ENCODE data around the gene TNFRSF1A.

The TNFRSF1A gene

DNA sequence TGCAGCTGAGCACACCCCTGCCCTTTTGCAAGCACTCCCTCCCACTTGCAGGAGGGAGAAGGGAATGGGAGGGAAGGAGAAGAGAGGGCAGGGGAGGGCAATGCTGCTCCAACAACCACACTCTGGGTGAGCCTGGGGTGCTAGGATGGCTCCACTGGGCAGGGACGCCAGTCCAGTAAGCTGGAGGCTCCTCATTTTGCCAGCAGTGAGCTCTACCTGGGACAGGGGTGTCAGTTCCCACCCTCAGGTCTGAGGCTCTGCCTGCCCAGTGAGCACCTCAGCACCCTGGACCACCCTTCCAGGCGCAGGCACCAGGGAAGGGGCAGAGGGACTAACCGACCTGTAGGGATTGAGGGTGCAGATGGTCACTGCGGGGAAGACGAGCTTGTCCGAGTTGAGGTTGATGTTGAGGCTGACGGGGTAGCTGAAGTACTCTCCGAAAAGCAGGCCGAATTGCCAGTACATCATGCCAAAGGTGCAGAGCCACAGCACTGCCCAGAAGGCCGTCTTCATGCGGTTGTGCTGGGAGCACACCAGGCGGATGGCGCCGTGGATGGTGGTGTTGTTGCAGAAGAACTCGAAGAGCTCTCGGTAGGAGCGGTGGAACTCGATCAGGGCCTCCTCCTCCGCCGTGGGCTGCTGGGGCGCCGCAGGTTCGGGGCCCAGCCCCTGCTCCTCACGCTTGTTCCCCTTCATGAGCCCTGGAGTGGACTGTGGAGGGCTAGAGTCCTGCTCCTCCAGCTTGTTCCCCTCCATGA is 32.3 kb upstream of the TNFRSF1A start:
- peak; percentile 72 for DNase-seq

DNA sequence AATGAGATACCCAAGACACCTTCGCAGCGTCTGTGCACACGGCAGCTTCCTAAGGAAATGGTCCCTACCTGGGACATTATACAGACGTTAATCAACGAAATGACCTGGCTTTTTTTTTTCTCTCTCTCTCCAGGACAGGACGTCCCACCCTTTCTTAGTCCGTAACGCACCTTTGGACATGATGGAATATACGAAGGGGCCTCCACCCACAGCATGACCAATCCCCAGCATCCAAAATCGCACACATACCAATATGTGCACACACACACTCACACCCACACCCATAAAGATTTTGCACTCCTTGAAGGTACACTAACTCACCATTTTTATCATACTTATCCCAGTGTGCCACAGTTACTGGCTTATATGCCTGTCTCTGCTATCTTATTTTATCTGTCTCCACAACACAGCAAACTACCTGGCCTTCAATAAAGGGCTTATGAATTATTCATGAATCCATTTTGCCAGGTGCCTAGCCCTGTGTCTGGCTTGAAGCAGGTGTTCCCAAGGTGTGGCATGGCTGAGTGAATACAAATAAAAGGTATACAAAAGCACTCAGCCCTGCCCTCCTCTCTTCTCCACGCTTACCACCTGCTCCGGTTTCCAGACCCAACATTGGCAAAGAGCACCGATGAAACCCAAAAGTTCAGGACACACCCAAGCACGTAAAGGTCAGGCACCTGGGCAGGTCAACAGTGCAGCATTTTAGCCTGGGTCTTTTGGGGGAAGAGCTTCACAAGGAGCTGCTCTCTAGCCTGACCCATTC is 31.3 kb upstream of the TNFRSF1A start:
- no peak for DNase-seq

DNA sequence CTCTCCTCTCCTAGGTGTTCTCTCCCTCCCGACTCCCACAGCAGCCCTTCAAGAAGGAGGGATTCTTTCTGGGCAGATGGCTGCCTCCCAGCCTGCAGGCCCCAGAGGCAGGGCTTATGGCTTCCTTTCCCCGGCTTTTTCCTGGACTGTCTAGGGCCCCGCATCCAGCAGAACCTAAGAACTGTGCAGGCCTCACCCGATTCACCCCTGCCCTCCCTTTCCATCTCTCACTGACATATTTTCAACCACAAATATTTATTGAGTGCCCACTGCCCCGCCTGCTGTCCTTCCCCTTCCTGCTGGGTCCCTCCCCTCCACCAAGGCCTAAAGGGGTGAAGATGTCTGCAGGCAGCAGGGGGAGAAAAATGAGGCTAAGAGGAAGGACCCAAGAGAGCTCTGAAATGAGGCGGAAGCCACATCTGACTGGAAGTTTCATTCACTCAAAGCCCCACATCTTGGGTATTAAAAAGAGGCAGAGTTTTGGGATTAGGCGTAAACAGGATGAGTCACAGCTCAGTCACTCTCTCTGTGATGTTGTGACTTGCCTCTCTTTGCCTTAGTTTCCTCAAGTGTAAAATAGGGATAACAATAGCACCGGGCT is 30.6 kb upstream of the TNFRSF1A start:
- peak; percentile 96 for DNase-seq

DNA sequence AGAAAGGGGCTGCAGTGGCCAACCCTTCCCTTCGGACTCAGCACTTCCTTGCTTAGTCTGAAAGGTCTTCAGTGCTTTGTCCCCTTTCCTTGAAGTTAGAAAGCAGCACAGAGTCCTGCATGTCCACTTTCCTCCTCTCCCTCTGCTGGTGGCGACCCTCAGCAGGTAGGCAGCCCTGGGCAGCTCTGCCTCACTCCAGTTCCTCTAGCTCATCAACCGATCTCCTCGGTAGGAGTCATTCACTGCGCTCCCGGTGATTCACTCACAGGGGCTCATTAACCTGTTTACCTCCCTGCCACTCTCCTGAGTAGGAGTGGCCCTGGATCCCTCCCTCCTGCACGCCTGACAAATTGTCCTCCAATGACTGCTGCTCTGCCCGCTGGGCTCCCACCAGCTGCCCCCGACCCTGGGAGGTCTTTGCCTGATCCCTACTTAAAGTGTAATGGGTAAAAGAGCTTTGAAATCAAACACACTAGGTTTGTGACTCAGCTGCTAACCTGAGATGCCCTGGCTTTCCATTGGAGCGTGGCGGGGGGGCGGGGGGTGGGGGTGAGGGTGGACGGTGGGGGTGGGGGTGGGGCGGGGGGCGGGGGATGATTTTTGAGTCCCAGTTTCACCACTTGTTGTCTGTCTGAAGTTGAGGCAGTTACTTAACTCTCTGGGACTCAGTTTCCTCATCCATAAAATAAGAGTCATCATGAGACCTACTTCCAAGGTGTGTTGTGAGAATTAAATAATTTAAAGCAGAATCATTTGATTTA is 29.3 kb upstream of the TNFRSF1A start:
- DNase-seq, result peak; percentile 100

DNA sequence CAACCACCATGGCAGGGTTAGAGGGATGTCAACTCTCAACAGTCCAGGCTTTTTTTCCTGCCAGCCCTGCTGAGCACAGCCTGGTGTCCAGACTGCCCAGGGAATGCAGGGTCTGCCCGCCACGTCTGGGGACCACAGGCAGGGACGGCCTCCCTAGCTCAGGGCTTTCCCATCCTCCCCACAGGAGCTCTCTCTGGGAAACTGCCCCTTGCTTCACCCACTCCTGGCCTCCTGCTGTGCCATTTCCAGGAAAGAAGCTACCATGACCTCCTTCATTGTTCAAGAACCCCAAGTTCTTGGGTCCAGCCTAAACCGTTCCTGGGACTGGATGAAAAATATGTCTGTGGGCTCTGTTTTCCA is 28.7 kb upstream of the TNFRSF1A start:
- DNase-seq, result no peak

DNA sequence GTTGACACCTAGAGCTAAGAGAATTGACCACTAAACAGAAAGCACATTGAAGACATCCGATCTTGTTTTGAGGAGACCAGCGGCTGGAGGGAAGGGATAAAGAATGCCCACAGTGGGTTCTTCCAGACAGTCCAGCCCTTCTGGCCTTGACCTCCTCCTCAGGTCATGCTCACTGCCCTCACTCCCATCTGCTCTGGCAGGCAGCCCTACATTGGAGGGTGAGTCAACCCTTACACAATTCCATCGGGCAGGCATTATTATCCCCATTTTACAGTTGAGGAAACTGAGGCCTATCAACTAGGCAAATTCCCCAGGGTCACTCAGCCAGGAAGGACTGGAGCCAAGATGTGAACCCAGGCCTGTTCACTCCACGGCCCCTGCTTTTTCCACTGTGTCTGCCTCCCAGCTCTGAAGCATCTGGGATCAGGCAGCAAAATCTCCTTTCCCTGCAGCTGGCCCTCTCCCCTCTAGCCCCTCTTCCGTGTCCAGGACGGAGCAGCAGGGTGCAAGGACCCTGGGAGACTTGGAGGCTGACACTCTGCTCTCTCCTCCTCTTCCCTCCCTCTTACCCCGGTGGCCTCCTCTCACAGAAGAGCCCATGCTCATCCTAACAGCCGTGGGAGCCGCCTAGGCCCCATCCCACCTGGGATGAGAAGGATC is 28.2 kb upstream of the TNFRSF1A start:
- DNase-seq, result no peak

DNA sequence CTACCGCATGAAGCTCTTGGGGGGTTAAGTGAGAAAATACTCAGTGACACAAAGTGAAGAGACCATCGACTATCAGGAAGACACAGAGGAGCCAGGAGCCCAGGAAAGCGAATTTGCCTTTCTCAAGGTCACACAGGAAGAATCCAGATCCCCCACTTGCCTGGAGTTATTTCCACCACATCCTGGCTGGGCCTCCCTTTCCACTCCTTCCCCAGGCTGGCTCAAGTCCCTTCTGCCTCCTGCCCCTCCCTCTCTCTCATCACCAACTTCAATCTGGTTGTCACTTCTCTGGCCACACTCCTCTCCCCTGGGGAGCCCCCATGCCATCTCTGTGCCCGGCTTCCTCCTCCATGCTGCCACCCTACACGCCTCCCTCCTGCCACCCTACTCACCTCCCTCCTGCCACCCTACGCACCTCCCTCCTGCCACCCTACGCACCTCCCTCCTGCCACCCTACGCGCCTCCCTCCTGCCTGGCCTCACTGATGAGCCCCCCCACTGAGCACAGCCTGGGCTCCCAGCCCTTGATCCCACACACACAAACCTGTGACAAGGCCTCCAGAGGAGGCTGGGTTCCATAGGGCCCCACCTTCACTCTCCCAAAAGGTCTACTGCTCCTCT is 27.1 kb upstream of the TNFRSF1A start:
- DNase-seq, result peak; percentile 48

DNA sequence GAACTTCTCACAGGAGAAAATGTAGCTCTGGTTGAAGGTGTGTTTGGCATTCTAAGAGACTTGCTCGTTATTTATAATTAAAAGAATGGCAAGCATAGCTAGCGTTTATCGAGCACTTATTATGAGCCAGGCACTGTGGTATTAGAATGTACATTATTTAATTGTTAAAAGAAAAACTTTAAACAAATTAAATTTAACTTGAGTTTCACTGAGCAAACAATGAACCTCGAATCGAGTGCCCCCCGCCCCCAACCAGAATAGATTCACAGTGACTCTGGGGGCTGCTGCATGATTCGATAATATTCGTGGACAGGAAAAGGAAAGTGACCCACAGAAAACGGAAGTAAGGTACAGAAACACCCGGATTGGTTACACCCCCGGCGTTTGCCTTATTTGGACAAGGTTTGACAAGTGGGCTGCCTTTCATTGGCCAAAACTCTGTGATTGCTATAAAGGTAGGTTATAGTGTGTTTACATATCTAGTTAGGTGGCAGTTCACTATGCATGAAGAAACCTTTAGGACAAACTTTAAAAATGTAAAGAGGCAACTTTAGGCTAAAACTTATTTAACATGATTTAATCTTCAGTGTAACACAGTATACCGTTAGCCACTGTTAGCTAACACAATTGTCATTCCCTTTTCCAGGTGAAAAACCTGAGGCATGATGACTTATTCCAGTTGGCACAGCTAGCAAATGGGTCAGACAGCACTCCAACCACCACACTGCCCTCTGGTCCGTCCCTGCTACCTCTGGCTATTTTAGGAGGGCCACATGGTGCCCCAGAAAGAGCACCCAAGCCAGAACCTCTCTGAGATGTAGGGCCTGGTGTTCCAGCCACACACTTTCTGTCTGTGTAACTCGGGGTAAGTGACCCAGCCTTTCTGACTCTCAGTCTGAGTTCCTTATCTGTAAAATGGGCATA is 26.4 kb upstream of the TNFRSF1A start:
- no peak for DNase-seq

DNA sequence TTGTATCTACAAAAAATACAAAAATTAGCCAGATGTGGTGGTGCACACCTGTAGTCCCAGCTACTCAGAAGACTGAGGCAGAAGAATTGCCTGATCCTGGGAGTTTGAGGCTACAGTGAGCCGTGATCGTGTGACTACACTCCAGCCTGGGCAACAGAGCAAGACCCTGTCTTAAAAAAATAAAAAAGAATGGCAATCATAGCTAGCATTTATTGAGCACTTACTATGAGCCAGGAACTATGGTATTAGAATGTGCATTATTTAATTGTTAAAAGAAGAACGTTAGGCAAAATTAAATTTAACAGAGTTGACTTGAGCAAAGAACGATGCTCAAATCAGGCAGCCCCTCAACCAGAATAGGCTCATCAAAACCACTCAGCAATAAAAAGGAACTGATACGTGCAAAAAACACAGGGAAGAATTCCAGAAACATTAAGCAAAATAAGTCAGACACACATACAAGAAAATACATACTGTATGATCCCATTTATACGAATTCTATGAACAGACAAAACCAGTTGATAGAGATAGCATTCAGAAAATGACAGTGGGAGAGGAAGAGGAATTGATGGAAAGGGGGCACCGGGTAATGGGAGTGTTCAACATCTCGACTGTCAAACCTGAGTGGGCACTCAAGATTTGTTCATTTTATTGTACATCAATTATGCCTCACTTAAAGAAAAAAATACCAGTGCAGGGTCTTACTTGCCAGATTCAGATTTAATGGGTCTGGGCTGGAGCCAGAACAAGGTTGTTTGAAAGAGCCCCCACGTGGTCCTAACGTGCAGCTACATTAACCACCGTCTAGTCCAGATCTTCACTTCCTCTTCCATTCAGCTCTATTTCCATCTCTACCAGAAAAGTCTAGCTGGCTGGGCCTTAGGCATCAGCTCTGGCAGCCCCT is 25.4 kb upstream of the TNFRSF1A start:
- DNase-seq, result no peak

DNA sequence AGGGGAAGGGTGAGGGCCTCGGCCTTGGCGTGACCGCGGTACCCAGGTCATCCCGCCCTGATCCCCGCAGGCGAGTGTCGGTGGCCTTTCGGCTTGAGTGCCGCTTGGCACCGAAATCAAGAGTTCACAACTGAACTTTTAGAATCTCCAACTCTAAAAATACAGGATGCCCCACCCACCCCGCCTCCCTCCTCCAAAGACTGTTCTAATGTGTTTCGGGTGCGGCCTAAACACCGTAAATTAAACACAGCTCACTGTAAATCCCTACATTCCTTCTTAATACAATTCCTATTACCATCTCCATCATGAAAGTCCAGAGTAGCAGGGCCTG is 22.1 kb upstream of the TNFRSF1A start:
- no peak for DNase-seq

DNA sequence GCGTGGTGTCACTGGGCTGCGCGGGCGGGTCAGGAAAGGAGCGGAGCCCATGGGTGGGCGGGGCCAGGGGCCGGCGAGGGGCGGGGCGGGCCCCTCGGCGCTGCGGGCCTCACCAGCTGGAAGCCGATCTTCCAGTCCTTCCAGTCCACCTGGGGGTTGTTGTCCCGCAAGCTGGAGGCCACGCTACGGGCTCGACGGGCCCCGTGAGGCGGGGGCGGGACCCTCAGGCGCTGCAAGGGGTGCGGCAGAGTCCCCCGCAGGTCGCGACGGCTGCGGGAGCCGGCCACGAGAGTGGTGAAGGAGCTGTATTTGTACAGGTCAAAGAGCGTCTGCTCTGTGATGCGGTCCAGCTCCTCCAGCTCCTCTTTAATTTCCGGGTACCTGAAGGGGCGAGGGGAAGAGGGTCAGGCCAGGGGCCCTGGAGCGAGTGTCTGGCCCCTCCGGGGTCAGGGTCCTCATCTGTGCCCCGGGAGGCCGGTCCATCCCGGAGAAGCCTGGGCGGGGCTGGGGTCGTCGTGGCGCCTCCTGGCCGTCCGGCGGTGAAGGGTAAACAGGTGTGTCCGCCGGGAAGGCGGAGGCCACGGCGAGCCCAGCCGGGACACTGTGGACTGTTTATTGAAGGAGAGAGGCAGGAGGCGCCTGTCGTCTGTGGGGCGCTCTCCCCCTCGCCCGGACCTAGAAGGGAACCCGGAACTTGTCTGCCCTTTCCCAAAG is 21.6 kb upstream of the TNFRSF1A start:
- DNase-seq, result peak; percentile 92

DNA sequence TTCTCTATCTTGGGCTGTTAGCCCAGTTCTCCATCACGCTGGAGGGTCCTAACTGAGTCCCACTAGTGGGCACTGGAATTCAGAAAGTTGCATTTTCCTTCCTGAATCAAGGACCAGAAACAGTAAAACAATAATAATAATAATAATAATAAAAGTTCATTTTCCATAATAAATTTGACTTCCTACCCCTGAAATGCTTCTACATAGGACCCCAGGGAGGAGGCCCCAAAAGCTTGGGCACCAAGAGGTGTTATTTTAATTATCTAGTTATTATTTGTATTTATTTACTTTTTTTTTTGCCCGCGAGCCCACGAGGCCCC is 21.1 kb upstream of the TNFRSF1A start:
- DNase-seq, result no peak

DNA sequence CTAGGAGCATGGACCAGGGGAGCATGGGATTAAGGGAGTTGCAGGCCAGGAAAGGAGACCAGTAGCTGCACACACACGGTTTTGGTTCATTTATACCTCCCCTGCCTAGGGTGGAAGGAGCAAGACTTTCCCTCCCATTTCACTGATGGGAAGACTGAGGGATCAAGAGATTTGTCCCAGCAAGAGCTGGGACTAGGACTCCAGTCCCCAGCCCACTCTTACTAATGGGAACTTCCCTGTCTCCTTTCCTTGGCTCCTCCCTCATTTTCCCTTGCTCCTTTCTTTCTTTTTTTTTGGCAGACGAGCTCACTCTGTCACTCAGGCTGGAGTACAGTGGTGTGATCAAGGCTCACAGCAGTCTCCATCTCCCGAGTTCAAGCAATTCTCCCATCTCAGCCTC is 20.5 kb upstream of the TNFRSF1A start:
- no peak for DNase-seq

DNA sequence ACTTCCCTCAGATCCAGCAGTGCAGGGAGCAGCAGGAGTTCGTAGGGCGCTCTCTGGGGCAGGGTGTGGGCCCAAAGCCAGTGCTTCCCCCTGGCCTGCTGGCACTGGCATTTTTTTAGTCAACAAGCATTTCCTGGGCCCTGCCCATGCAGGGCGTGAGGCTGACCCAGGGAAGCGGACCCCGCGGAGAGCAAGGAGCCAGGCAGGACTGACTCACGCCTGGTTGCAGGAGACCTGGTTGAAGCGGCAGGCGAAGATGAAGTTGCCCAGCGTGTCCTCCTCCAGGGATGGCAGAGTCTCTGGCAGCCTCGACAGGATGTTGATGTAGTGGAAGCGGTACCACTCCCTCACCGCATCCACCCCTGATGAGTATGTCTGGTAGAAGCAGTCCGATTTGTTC is 20.0 kb upstream of the TNFRSF1A start:
- DNase-seq, result peak; percentile 57

DNA sequence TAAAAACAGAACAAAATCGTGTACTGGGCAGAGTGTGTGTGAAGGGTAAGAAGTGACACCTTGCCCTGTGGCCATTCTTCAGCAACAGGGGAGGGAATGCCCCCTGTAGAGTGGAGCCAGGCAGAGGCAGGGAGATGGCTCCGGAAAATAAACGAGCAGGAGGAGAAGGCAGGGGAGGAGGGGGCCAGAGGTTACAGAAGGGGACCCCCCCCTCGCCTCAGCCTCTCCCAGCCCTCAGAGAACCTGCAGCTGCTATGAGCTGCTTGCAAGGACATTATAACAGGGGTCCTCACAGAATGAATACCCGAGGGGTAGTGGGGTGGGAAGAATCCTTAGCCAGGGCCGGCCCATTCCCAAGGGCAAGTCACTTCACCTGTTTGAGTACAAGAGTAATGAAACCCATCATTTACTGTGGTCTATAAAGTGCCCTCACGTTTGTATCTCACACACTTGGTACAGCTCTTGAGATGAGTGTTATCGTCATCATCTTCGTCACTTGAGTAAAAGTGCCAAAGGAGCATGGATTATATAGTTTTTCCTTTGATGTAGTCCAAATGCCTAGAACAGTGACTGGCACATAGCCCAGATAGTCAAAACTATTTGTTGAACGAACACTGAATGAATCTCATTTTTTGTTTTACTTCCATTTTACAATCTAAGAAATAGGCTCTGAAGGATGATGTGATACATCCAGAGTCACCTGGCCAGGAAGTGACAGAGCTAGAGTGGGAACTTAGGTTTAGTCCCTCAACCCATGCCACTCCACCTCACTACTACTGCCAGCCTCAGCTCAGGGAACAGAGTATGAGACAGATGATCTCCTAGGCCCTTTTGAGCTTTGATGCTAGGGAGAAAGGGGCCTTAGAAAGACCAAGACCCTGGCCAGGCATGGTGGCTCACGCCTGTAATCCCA is 19.0 kb upstream of the TNFRSF1A start:
- DNase-seq, result no peak

DNA sequence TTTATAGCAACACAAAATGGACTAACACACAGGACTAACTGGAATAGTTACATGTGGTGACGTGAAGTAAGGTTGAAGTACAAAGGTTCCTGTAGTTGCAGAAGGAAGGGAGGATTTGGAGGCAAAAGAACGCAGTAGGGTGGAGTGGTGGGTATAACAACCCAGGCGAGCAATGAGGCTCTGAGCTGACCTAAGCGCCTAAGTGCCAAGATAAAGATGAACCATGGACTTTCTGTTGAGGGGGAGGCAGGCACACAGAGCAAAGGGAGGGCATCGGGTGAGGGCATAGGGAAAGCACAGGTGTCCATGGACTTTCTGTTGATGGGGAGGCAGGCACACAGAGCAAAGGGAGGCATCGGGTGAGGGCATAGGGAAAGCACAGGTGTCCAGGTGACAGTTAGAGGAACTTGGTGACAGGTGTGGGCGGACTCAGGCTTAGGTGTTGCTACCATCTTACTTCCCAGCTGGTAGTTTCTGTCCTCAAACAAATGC is 18.2 kb upstream of the TNFRSF1A start:
- DNase-seq, result no peak

DNA sequence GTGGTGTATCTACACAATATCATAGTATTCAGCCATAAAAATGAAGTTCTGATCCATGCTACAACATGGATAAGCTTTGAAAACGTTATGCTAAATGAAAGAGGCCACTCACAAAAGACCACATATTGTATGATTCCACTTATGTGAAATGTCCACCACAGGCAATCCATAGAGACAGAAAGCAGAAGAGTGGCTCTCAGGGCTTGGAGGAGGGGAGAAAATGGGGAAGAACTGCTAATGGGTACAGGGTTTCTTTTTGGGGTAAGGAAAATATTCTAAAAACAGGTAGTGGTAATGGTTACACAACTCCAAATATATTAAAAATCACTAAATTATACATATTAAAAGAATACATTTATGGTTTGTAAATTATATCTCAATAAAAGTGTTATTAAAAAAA is 17.0 kb upstream of the TNFRSF1A start:
- DNase-seq, result no peak

DNA sequence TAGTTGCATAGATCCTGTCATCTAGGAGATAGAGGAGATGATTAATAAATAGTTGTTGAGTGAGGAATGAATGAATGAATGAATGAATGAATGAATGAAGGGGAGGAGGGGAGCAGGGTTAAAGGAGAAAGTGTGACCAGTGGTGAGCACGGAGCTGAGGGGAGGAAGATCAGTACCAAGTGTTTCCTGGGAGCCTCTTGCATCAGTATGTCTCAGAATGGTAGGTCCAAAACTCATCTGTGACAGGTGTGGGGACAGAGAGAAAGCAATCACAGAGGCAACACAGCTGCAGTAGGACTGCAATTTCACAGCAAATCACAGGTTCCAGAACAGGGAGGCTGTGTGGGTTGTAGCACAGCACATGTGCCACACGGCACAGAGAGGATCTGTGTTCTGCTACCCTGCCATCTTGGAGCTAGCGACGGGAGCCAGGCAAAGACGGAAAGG is 14.5 kb upstream of the TNFRSF1A start:
- DNase-seq, result no peak
